Thyroid gland (tissue), 4 donors: ENCODE results near the gene TMED7.
A peak's percentile ranks its signal among the peaks of the same experiment; 100 is the strongest.

Experiments used
- POLR2A ChIP-seq, 2 donors: fragments of 450-650 bp; IDR thresholded peaks; one replicate each; pipeline ENCODE4 v1.6.1; 2017; ENCODE audit warnings: antibody characterized with exemption in 2 of 2, mild to moderate bottlenecking in 2 of 2, moderate library complexity in 1 of 2
- TF ChIP-seq, protein P1 (sequence below), 6 experiments: fragments of 200-600 bp in 3 of 6; fragments of 450-650 bp in 3 of 6; sonication (generic) in 3 of 6; IDR thresholded peaks; one replicate each; pipeline ENCODE4 v1.5.1; 2016 to 2019; ENCODE audit warnings: antibody characterized with exemption in 6 of 6, mild to moderate bottlenecking in 2 of 6, inconsistent platforms in 1 of 6, moderate library complexity in 1 of 6

DNA sequence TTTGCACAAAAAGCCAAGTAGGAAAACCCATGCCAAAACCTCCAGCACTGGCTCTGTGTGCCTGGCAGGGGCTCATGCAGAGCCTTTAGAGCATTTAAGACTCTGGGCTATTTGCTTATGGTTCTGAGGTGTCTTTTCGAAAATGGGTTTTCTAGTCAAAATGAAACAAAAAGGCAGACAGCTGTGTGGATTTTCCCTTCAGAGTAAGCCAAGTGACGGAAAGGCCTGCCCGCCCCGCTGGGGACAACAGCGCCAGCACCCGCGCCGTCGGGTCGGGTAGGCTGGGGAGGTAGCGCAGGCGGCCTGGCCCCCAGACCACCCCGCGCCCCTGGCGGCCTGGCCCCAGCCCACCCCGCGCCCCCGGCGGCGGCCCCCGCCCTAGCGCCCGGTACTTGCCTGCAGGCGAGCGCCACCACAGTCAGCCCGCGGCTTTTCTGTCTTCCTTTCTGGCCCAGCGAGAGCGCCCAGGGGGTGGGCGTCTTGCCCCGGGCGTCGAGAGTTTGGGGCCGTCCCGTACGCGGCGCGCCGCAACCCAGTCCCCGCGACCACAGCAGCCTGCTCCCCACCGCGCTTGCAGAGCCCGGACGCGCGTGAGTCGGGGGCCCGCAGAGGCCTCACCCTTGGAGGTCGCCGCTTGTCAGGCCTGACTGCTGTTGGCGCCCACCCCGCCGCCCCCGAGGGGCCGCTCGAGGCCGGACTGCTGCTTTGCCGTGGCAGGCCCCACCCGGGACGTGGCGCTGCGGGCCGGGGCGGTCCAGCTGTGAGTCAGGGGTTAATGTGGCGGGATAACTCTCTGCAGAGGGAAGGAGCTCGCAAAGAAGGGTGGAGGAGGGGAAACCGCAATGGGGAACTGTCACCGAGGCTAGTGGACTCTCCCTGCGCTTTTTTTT, 23.9 kb downstream of the TMED7 start, which contains the start of gene TICAM2:
- TF ChIP-seq, protein P1, sequence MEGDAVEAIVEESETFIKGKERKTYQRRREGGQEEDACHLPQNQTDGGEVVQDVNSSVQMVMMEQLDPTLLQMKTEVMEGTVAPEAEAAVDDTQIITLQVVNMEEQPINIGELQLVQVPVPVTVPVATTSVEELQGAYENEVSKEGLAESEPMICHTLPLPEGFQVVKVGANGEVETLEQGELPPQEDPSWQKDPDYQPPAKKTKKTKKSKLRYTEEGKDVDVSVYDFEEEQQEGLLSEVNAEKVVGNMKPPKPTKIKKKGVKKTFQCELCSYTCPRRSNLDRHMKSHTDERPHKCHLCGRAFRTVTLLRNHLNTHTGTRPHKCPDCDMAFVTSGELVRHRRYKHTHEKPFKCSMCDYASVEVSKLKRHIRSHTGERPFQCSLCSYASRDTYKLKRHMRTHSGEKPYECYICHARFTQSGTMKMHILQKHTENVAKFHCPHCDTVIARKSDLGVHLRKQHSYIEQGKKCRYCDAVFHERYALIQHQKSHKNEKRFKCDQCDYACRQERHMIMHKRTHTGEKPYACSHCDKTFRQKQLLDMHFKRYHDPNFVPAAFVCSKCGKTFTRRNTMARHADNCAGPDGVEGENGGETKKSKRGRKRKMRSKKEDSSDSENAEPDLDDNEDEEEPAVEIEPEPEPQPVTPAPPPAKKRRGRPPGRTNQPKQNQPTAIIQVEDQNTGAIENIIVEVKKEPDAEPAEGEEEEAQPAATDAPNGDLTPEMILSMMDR (IDR thresholded peaks at IDR 0.05): peak in 2 of 6 experiments; percentile 14 to 40
- peak in 1 of 2 donors; percentile 34 for TF ChIP-seq POLR2A (IDR thresholded peaks at IDR 0.05)
